K562 (cell line): ENCODE measurements around the gene FRMD3. TPM values are rescaled to one million over a fixed set of nuclear protein-coding genes. Genes with fewer than 3 reads are reported as not detected.

ENCODE experiments used
- ATAC-seq: fragments of 200-7000 bp; cut with Tn5 transposase; 3 replicates; pipeline ENCODE4 v1.9.1; 2020; ENCODE audit warnings: moderate library complexity
- BruUV-seq: library from RNA; stranded (reverse); fragments of 400-500 nt; replicated peaks from 2 replicates; lab custom pipeline; 2021; lab: Mats Ljungman, UMichigan
- CTCF ChIA-PET: fragments of 300-600 bp; formaldehyde crosslinking; extraction: SDS; loops from one replicate; lab custom pipeline; 2021; ENCODE audit warnings: low intra/inter-chr PET ratio; lab: Yijun Ruan, JAX
- POLR2A ChIA-PET: fragments of 300-600, 350-650 bp; sonication (Branson Sonifier 250); formaldehyde crosslinking; extraction: SDS; loops from one replicate; lab custom pipeline; 2021; ENCODE audit warnings: antibody characterized with exemption, inconsistent platforms; lab: Yijun Ruan, JAX
- DNase-seq, 4 experiments: peaks; one replicate each; pipeline versions ENCODE4 v3.0.0 to v3.0.0-alpha.2; 2011 to 2018; ENCODE audit warnings: low spot score in 3 of 4, mixed read lengths in 3 of 4; ENCODE audit errors: extremely low read depth in 1 of 4
- FAIRE-seq: peaks from 2 replicates; lab custom pipeline; 2011; peaks lifted over from hg19 to GRCh38; lab: Jason Lieb, UNC
- H2AFZ ChIP-seq: 2 replicates; pipeline ENCODE4 v1.6.0; 2011; ENCODE audit warnings: low read depth, low read length, control low read depth, inconsistent platforms
- H3K27ac ChIP-seq: fragments of 200-600 bp; 3 replicates; pipeline ENCODE4 v1.8.0; 2011; ENCODE audit warnings: low read depth, mild to moderate bottlenecking, control low read depth, inconsistent platforms, low read length, moderate library complexity, mixed read lengths; ENCODE audit errors: extremely low read depth
- H3K27me3 ChIP-seq, 2 experiments: fragments of 300-600 bp in 1 of 2; 2 replicates in 1 of 2; 3 replicates in 1 of 2; pipeline versions ENCODE4 v1.6.0 to v1.8.0; 2011; ENCODE audit warnings: inconsistent platforms in 2 of 2, low read length in 2 of 2, mild to moderate bottlenecking in 1 of 2, mixed read lengths in 1 of 2, moderate library complexity in 1 of 2; ENCODE audit not compliant: control insufficient read depth in 2 of 2, insufficient read depth in 2 of 2
- H3K36me3 ChIP-seq: fragments of 300-600 bp; 3 replicates; pipeline ENCODE4 v1.8.0; 2011; ENCODE audit warnings: mild to moderate bottlenecking, low read length, inconsistent platforms; ENCODE audit not compliant: control insufficient read depth, insufficient read depth
- H3K4me1 ChIP-seq, 2 experiments: fragments of 200-600 bp in 1 of 2; replicated peaks in 1 of 2; 2 replicates in 1 of 2; 3 replicates in 1 of 2; pipeline versions ENCODE4 v1.5.1 to v1.8.0; 2011; ENCODE audit warnings: inconsistent platforms in 2 of 2, low read length in 2 of 2, mild to moderate bottlenecking in 1 of 2, mixed read lengths in 1 of 2, moderate library complexity in 1 of 2; ENCODE audit not compliant: control insufficient read depth in 2 of 2, insufficient read depth in 2 of 2
- H3K4me2 ChIP-seq: 2 replicates; pipeline ENCODE4 v1.6.1; 2011; ENCODE audit warnings: low read length, control low read depth, inconsistent platforms, mixed read lengths; ENCODE audit not compliant: insufficient read depth
- H3K4me3 ChIP-seq: fragments of 200-600 bp; sonication (generic), shearing (Covaris generic); 2 replicates; pipeline ENCODE4 v1.5.1; 2016; ENCODE audit warnings: control low read depth, inconsistent platforms
- H3K79me2 ChIP-seq: fragments of 200-600 bp; 3 replicates; pipeline ENCODE4 v1.8.0; 2011; ENCODE audit warnings: low read length, inconsistent platforms; ENCODE audit not compliant: control insufficient read depth, insufficient read depth
- H3K9ac ChIP-seq, 2 experiments: 2 replicates each; pipeline versions ENCODE4 v1.6.0 to v1.6.1; 2011; ENCODE audit warnings: low read depth in 2 of 2, low read length in 2 of 2, control low read depth in 1 of 2, inconsistent platforms in 1 of 2, mild to moderate bottlenecking in 1 of 2, mixed read lengths in 1 of 2; ENCODE audit not compliant: insufficient read depth in 1 of 2
- H3K9me1 ChIP-seq: one replicate; pipeline ENCODE4 v1.6.0; 2011; ENCODE audit warnings: inconsistent platforms, mild to moderate bottlenecking, low read length, moderate library complexity; ENCODE audit not compliant: control insufficient read depth, insufficient read depth
- H3K9me3 ChIP-seq: replicated peaks from 2 replicates; pipeline ENCODE4 v1.5.1; 2011; ENCODE audit warnings: low read depth, low read length, inconsistent platforms; ENCODE audit not compliant: control insufficient read depth, insufficient read depth
- H4K20me1 ChIP-seq: replicated peaks from 2 replicates; pipeline ENCODE4 v1.6.1; 2011; ENCODE audit warnings: low read length, inconsistent platforms, mixed read lengths; ENCODE audit not compliant: control insufficient read depth, insufficient read depth
- CBX2 ChIP-seq: fragments of 200-600 bp; sonication (generic); IDR thresholded peaks from one replicate; pipeline ENCODE4 v1.6.1; 2012; ENCODE audit warnings: mild to moderate bottlenecking, low read length, inconsistent platforms; ENCODE audit not compliant: insufficient read depth, poor library complexity, severe bottlenecking
- CEBPB ChIP-seq: fragments of 450-650 bp; IDR thresholded peaks from 2 replicates; pipeline ENCODE4 v1.6.1; 2016; ENCODE audit warnings: missing genetic modification characterization, missing compliant biosample characterization
- DLX4 ChIP-seq: fragments of 250-450 bp; sonication (Bioruptor Pico); IDR thresholded peaks from 2 replicates; pipeline ENCODE4 v1.6.1; 2021; ENCODE audit warnings: mild to moderate bottlenecking
- DPF2 ChIP-seq: fragments of 450-650 bp; IDR thresholded peaks from 2 replicates; pipeline ENCODE4 v1.6.1; 2016
- HIVEP1 ChIP-seq: fragments of 250-450 bp; sonication (Bioruptor Pico); IDR thresholded peaks from 2 replicates; pipeline ENCODE4 v1.4.0; 2020; ENCODE audit warnings: mild to moderate bottlenecking
- HSF4 ChIP-seq: fragments of 250-450 bp; sonication (Bioruptor Pico); IDR thresholded peaks from 2 replicates; pipeline ENCODE4 v2.1.2; 2022; ENCODE audit warnings: mild to moderate bottlenecking, moderate library complexity, borderline replicate concordance
- MED1 ChIP-seq: sonication (generic); formaldehyde crosslinking; IDR thresholded peaks from 2 replicates; pipeline ENCODE4 v1.8.1; 2023; ENCODE audit warnings: missing genetic modification reagents, borderline replicate concordance
- MNT ChIP-seq, 2 experiments: fragments of 450-650 bp; conservative IDR thresholded peaks; 2 replicates each; pipeline ENCODE4 v1.6.1; 2017; ENCODE audit warnings: mild to moderate bottlenecking in 2 of 2, moderate library complexity in 2 of 2
- NR2C2 ChIP-seq, 2 experiments: fragments of 200-800 bp in 1 of 2; sonication (Bioruptor generic) in 1 of 2; sonication (generic) in 1 of 2; formaldehyde crosslinking in 1 of 2; IDR thresholded peaks; 2 replicates each; pipeline versions ENCODE4 v1.6.1 to v1.8.0; 2016 to 2022; ENCODE audit warnings: mild to moderate bottlenecking in 1 of 2, missing compliant biosample characterization in 1 of 2, missing genetic modification characterization in 1 of 2, missing genetic modification reagents in 1 of 2
- POLR2A ChIP-seq: fragments of 450-650 bp; conservative IDR thresholded peaks from 2 replicates; pipeline ENCODE4 v1.6.1; 2016
- SMAD4 ChIP-seq: fragments of 250-450 bp; sonication (Bioruptor Pico); conservative IDR thresholded peaks from 2 replicates; pipeline ENCODE4 v1.8.0; 2021; ENCODE audit warnings: inconsistent platforms, mild to moderate bottlenecking, moderate library complexity
- SRF ChIP-seq, 2 experiments: fragments of 250-450, 450-650 bp in 1 of 2; sonication (Bioruptor Pico) in 1 of 2; sonication (generic) in 1 of 2; formaldehyde crosslinking; IDR thresholded peaks; 2 replicates each; pipeline versions ENCODE4 v1.5.0 to v1.5.1; 2020 to 2022; ENCODE audit warnings: mild to moderate bottlenecking in 1 of 2, missing genetic modification reagents in 1 of 2
- ZNF586 ChIP-seq: fragments of 450-650 bp; formaldehyde crosslinking; conservative IDR thresholded peaks from 2 replicates; pipeline ENCODE4 v1.4.0; 2020; ENCODE audit warnings: mild to moderate bottlenecking, moderate library complexity
- WGBS: fragments of 100-300 bp; shearing (Covaris generic); methylation state at CpG from one replicate; pipeline ENCODE4 v1.1.6; 2016; ENCODE audit warnings: low coverage, mixed read lengths; ENCODE audit not compliant: insufficient coverage; ENCODE audit errors: missing lambda C conversion rate; 5-methylcytosine and 5-hydroxymethylcytosine counted together
- in situ Hi-C: fragments of 300-500 bp; cut with MboI; formaldehyde crosslinking; loops from 4 replicates; pipeline ENCODE4 v1.15.0; 2018; ENCODE audit warnings: inconsistent platforms, mixed read lengths
- intact Hi-C: fragments of 100-400 bp; cut with micrococcal nuclease; formaldehyde crosslinking; loops from 2 replicates; pipeline ENCODE4 v1.14.2; 2022
- polyA plus RNA-seq, 8 experiments: library from polyadenylated mRNA; depleted of rRNA in 4 of 8; stranded (reverse) in 5 of 8; unstranded in 3 of 8; fragments of >200 nt; fragmentation: Nextera tagmentation in 2 of 8; fragmentation: Illumina TruSeq in 1 of 8; extraction: Ambion mirVana in 2 of 8; extraction: Trizol in 1 of 8; gene quantifications; 2 replicates each; pipeline versions ENCODE4 v1.2.1 to v1.2.3, GENCODE V29; 2011 to 2014; ENCODE audit warnings: inconsistent platforms in 1 of 8, missing spikeins in 1 of 8
- total RNA-seq, 7 experiments: library from RNA; depleted of rRNA in 6 of 7; stranded (reverse); fragments of >200 nt in 6 of 7; fragmentation: Illumina TruSeq in 2 of 7; extraction: Trizol in 2 of 7; gene quantifications; 2 replicates each; pipeline versions ENCODE4 v1.2.1 to v1.2.3, GENCODE V29; 2011 to 2021; ENCODE audit warnings: low replicate concordance in 1 of 7
- TF ChIP-seq, protein P1 (sequence below), 2 experiments: fragments of 450-650 bp in 1 of 2; sonication (generic) in 1 of 2; formaldehyde crosslinking in 1 of 2; IDR thresholded peaks in 1 of 2; conservative IDR thresholded peaks in 1 of 2; 2 replicates each; pipeline versions ENCODE4 v1.6.1 to v1.8.1; 2016 to 2023; ENCODE audit warnings: mild to moderate bottlenecking in 2 of 2, moderate library complexity in 2 of 2, inconsistent platforms in 1 of 2, missing genetic modification reagents in 1 of 2

The FRMD3 gene
- total and polyA plus RNA-seq, 9 of the 15 experiments (the other 6 are each of a cell fraction or from before 2014, with no cell fraction given): 0.09 to 0.51 (median 0.21) TPM

DNA sequence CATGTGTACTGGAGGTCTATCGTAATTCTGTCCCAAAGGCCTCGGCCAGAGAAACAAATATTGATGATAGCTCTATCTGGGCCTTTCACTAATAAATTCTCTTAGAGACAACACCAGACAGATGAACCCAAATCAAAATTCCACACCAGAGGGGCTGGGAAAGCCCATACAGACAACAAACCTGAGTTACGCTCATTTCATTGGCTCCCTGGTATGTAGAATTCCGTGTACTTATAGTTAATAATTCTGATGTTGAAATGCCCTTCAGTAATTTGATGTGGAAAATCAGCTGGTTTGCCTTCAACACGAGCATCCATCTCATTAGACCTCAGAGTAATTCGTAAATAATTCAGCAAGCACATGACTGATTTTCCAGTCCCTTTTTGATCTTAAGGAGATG, 53.2 kb downstream of the FRMD3 start:
- CTCF ChIA-PET: no interaction called here
- intact Hi-C loops: no loop called here
- TF ChIP-seq NR2C2 (CRISPR knock-in tag; IDR thresholded peaks at IDR 0.05): no peak
- no peak for TF ChIP-seq NR2C2 (tag; IDR thresholded peaks at IDR 0.05)
- no peak for TF ChIP-seq POLR2A
- TF ChIP-seq MNT (conservative IDR thresholded peaks at IDR 0.05): no peak
- TF ChIP-seq DPF2: no peak
- TF ChIP-seq HSF4 (CRISPR knock-in tag): no peak
- TF ChIP-seq CBX2: no peak
- no peak for TF ChIP-seq DLX4 (CRISPR knock-in tag)
- no peak for TF ChIP-seq CEBPB
- TF ChIP-seq SMAD4 (CRISPR knock-in tag): no peak
- TF ChIP-seq, protein P1, sequence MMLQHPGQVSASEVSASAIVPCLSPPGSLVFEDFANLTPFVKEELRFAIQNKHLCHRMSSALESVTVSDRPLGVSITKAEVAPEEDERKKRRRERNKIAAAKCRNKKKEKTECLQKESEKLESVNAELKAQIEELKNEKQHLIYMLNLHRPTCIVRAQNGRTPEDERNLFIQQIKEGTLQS (IDR thresholded peaks at IDR 0.05): no peak
- TF ChIP-seq, protein P1 (CRISPR knock-in tag; conservative IDR thresholded peaks at IDR 0.05): no peak
- no peak for TF ChIP-seq MED1 (CRISPR knock-in tag)
- no peak for TF ChIP-seq SRF (CRISPR knock-in tag; IDR thresholded peaks at IDR 0.05)
- no peak for TF ChIP-seq ZNF586 (CRISPR knock-in tag)
- TF ChIP-seq HIVEP1 (CRISPR knock-in tag): no peak

More for the DNA sequence above, 53.2 kb downstream of the FRMD3 start:
- ATAC-seq (no peak), FAIRE-seq (no peak), DNase-seq (no peak)
- Histone ChIP-seq H3K27me3 (no peaks in the 10 kb centered on the region), H3K9ac (no peak overlapping the region), H2AFZ (no peak overlapping the region), H3K4me2 (no peak overlapping the region), H3K9me3 (no peaks in the 10 kb centered on the region), H3K36me3 (no peaks in the 10 kb centered on the region), H3K4me1 (no peaks in the 10 kb centered on the region), H3K79me2 (no peaks in the 10 kb centered on the region), H3K4me3 (no peak overlapping the region), H3K9me1 (no peaks in the 10 kb centered on the region), H3K27ac (no peak overlapping the region), H4K20me1 (no peaks in the 10 kb centered on the region)
- no TSS peak for BruUV-seq
- in situ Hi-C loops: no loop called here
- POLR2A ChIA-PET: interaction anchor here (0.7 kb wide), 1 partner anchor 82 kb away, joined by 3 read pairs; no protein-coding TSS in a partner anchor
- WGBS: 3% methylated on average over 6 of the region's 6 CpGs
